ENCODE data around the gene PHRF1.
A peak's percentile ranks its signal among the peaks of the same experiment; 100 is the strongest.

Gene PHRF1

GRCh38 chr11:557328-558132 is 18.7 kb upstream of the PHRF1 start:
- no peak for DNase-seq
- Mint-ChIP-seq H3K4me1 (peaks cover 28% of the 10 kb centered on the region), H3K36me3 (no peaks in the 10 kb centered on the region), H3K4me3 (no peak overlapping the region), H3K9me3 (no peaks in the 10 kb centered on the region), H3K27me3 (peaks cover 65% of the 10 kb centered on the region), H3K27ac (no peak overlapping the region)
- CTCF ChIA-PET: interaction anchor here (3.3 kb wide), 1 partner anchor 167 kb away, joined by 42 read pairs; no protein-coding TSS in a partner anchor

DNA sequence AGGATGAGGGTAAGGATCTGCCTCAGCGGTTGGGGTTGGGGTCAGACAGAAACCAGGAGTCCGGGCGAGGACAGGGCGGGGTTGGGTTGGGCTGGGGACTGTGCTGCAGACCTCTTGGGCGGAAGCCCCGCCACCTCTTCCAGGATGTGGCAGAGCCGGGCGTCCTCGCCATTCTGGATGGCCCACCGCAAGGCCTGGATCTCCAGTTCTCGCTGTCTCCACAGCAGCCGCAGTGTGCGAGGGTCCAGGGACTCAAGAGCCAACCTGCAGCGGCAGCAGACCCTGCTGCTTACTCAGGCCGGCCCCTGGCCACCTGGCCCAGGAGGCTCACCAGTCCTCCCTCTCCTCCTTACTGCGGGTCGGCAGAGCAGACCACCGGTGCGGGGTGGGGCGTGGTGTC is 17.8 kb upstream of the PHRF1 start:
- CTCF ChIA-PET: interaction anchor here (1.0 kb wide), 1 partner anchor 165 kb away, joined by 4 read pairs; no protein-coding TSS in a partner anchor
- Mint-ChIP-seq H3K27me3 (peaks cover 59% of the 10 kb centered on the region), H3K4me1 (peaks cover 30% of the 10 kb centered on the region), H3K9me3 (no peaks in the 10 kb centered on the region), H3K36me3 (peaks cover 1% of the 10 kb centered on the region), H3K27ac (no peak overlapping the region), H3K4me3 (no peak overlapping the region)
- no peak for DNase-seq

DNA sequence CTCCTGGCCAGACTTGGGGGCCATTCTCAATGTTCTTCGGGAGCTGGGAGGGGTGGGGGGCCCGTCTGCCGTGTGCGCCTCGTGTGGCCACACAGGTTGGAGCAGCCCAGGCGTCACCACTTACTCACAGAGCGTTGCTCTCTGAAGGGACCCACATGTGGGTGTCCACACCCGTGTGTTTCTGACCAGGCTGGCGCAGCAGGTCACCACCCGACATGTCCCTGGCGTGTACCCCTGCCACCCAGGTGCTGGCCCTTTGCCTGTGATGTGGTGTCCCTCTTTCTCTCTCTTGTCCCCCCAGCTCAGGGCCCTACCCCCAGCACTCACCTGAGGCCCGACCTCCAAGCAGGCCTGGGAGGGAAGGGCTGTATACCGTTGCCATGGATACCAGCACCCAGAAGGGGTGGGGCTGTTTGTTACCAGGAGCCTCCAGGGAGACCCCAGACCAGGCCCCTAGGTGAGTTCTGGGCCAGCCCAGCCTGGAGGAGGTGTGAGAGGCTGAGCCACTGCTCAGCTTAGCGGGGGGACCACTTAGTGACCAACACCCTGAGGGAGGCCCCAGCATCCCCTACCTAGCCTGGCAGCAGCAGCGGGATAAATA is 17.1 kb upstream of the PHRF1 start:
- CTCF ChIA-PET: interaction anchor here (1.0 kb wide), 1 partner anchor 164 kb away, joined by 4 read pairs; no protein-coding TSS in a partner anchor
- H3K4me3 Mint-ChIP-seq: no peak overlapping the region

GRCh38 chr11:559712-560304 is 16.5 kb upstream of the PHRF1 start:
- H3K36me3 Mint-ChIP-seq: peaks cover 9% of the 10 kb centered on the region
- peaks cover 32% of the 10 kb centered on the region for H3K4me1 Mint-ChIP-seq
- CTCF ChIA-PET: interaction anchor here (1.2 kb wide), 1 partner anchor 163 kb away, joined by 5 read pairs; no protein-coding TSS in a partner anchor
- H3K27me3 Mint-ChIP-seq: peaks cover 51% of the 10 kb centered on the region
- no peaks in the 10 kb centered on the region for H3K9me3 Mint-ChIP-seq
- no peak for DNase-seq
- H3K27ac Mint-ChIP-seq: peak overlapping the region; percentile 65
- peak overlapping the region; percentile 93 for H3K4me3 Mint-ChIP-seq

More for the DNA sequence above, 17.1 kb upstream of the PHRF1 start:
- Mint-ChIP-seq H3K4me1 (peaks cover 32% of the 10 kb centered on the region), H3K36me3 (peaks cover 4% of the 10 kb centered on the region), H3K9me3 (no peaks in the 10 kb centered on the region), H3K27me3 (peaks cover 53% of the 10 kb centered on the region), H3K27ac (no peak overlapping the region)
- no peak for DNase-seq

GRCh38 chr11:560305-561147 is 15.7 kb upstream of the PHRF1 start, which contains the start of the genes LMNTD2 and RASSF7:
LMNTD2 (minus strand) TSS chr11:560738; CDS start chr11:560716, 22 bp downstream.
RASSF7 (plus strand) TSS chr11:560970; CDS start chr11:561769, 799 bp downstream.
- peak within 1 kb of the TSS; percentile 74 for H3K27ac Mint-ChIP-seq
- H3K9me3 Mint-ChIP-seq: no peaks in the 10 kb centered on the region
- peak; percentile 96 for DNase-seq
- peaks cover 9% of the 10 kb centered on the region for H3K36me3 Mint-ChIP-seq
- H3K4me3 Mint-ChIP-seq: peak within 1 kb of the TSS; percentile 93
- CTCF ChIA-PET: interaction anchor here (1.2 kb wide), 1 partner anchor 162 kb away, joined by 5 read pairs; no protein-coding TSS in a partner anchor
- H3K27me3 Mint-ChIP-seq: peaks cover 43% of the 10 kb centered on the region
- H3K4me1 Mint-ChIP-seq: peaks cover 31% of the 10 kb centered on the region

- peak overlapping the region; percentile 93 for H3K4me3 Mint-ChIP-seq
- CTCF ChIA-PET: no interaction called here
- peak; percentile 65 for DNase-seq
- peaks cover 31% of the 10 kb centered on the region for H3K4me1 Mint-ChIP-seq
- H3K36me3 Mint-ChIP-seq: peaks cover 9% of the 10 kb centered on the region
- peak overlapping the region; percentile 74 for H3K27ac Mint-ChIP-seq
- peaks cover 35% of the 10 kb centered on the region for H3K27me3 Mint-ChIP-seq
- no peaks in the 10 kb centered on the region for H3K9me3 Mint-ChIP-seq
Measured at GRCh38 chr11:561148-562003, 14.9 kb upstream of the PHRF1 start.

GRCh38 chr11:562046-562645 is 14.1 kb upstream of the PHRF1 start:
- Mint-ChIP-seq H3K9me3 (no peaks in the 10 kb centered on the region), H3K27ac (no peak overlapping the region), H3K4me1 (peaks cover 35% of the 10 kb centered on the region), H3K4me3 (peak overlapping the region; percentile 93), H3K27me3 (peaks cover 27% of the 10 kb centered on the region), H3K36me3 (peaks cover 13% of the 10 kb centered on the region)
- CTCF ChIA-PET: no interaction called here
- DNase-seq: no peak

DNA sequence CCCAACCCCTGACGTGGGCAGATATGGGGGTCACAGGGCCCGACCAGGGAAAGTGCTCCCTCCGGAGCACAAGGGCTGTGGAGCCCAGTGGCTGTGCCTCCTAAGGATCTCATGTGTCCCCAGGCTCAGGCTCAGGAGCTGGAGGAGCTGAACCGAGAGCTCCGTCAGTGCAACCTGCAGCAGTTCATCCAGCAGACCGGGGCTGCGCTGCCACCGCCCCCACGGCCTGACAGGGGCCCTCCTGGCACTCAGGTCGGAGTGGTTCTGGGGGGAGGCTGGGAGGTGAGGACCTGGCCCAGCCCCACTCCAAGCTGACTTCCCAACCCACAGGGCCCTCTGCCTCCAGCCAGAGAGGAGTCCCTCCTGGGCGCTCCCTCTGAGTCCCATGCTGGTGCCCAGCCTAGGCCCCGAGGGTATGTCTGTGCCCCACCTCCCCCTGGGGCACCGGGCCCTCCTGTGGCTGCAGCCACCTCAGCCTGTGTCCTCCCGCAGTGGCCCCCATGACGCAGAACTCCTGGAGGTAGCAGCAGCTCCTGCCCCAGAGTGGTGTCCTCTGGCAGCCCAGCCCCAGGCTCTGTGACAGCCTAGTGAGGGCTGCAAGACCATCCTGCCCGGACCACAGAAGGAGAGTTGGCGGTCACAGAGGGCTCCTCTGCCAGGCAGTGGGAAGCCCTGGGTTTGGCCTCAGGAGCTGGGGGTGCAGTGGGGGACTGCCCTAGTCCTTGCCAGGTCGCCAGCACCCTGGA is 13.0 kb upstream of the PHRF1 start:
- DNase-seq: no peak
- Mint-ChIP-seq H3K4me1 (peaks cover 39% of the 10 kb centered on the region), H3K4me3 (peak overlapping the region; percentile 50), H3K36me3 (peaks cover 16% of the 10 kb centered on the region), H3K27ac (no peak overlapping the region), H3K9me3 (no peaks in the 10 kb centered on the region), H3K27me3 (peaks cover 16% of the 10 kb centered on the region)
- CTCF ChIA-PET: no interaction called here

- DNase-seq: no peak
- Mint-ChIP-seq H3K9me3 (no peaks in the 10 kb centered on the region), H3K27me3 (peaks cover 10% of the 10 kb centered on the region), H3K27ac (peak overlapping the region; percentile 52), H3K4me1 (peaks cover 37% of the 10 kb centered on the region), H3K4me3 (no peak overlapping the region), H3K36me3 (peaks cover 16% of the 10 kb centered on the region)
- CTCF ChIA-PET: no interaction called here
Measured at GRCh38 chr11:563812-564578, 12.3 kb upstream of the PHRF1 start.

DNA sequence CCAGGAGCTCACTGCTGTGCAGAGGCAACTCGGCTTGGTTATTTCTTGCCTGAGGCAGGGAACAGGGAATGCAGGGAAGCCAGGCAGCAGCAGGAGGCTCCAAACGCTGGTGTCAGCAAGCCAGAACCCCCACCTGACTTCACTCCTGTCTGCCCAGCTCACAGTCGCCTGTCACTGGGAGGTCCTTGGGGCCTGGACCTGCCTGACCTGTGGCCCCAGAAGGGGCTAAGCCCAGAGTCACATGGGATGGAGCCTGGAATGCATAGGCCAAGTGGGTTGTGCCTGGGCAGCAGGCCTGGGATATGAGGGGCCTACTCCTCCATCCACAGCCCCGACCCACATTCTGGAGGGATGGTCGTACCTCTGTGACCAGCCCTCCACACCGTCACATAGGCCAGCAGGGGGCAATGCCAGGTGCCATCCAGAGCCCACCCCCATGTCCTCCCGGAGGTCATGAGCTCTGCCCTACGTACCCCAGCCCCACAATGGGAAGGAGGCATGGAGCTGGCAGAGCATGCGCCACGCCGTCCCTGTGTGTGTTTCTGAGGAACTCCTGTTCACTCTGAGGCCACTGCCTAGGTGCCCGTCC is 10.3 kb upstream of the PHRF1 start:
- DNase-seq: no peak
- Mint-ChIP-seq H3K36me3 (peaks cover 16% of the 10 kb centered on the region), H3K9me3 (no peaks in the 10 kb centered on the region), H3K4me3 (no peak overlapping the region), H3K27me3 (peaks cover 14% of the 10 kb centered on the region), H3K27ac (no peak overlapping the region), H3K4me1 (peaks cover 31% of the 10 kb centered on the region)
- CTCF ChIA-PET: interaction anchor here (1.1 to 1.6 kb wide), 2 partner anchors 10 kb away, joined by 3 to 4 read pairs; partner anchors contain the start of gene PHRF1

GRCh38 chr11:567011-567628 is 9.2 kb upstream of the PHRF1 start:
- H3K36me3 Mint-ChIP-seq: peaks cover 16% of the 10 kb centered on the region
- CTCF ChIA-PET: interaction anchor here (1.6 kb wide), 1 partner anchor 9 kb away, joined by 4 read pairs; the partner anchor contains the start of gene PHRF1
- peaks cover 16% of the 10 kb centered on the region for H3K27me3 Mint-ChIP-seq
- peaks cover 25% of the 10 kb centered on the region for H3K4me1 Mint-ChIP-seq
- H3K4me3 Mint-ChIP-seq: peak overlapping the region; percentile 83
- H3K27ac Mint-ChIP-seq: peak overlapping the region; percentile 71
- DNase-seq: no peak
- no peaks in the 10 kb centered on the region for H3K9me3 Mint-ChIP-seq

All from activated naive CD4-positive, alpha-beta T cell treated with anti-CD3 and anti-CD28 coated beads, Interleukin-2, amount 10 ng/mL, durations not matched to agents 7 days and 5 days (primary cell).